Loucy (cell line): ENCODE results near the gene C5orf34.

ENCODE experiments used
- H2AFZ ChIP-seq: fragments of 200-600 bp; sonication (generic); 2 replicates; pipeline ENCODE4 v1.6.0; 2016; ENCODE audit warnings: antibody characterized with exemption, mild to moderate bottlenecking, low read length, moderate library complexity
- H3F3A ChIP-seq: fragments of 200-600 bp; 2 replicates; pipeline ENCODE4 v1.6.0; 2016; ENCODE audit warnings: antibody characterized with exemption, low read depth, mild to moderate bottlenecking
- H3K27me3 ChIP-seq: fragments of 200-600 bp; sonication (generic); 2 replicates; pipeline ENCODE4 v1.6.1; 2014; ENCODE audit warnings: low read length, mild to moderate bottlenecking; ENCODE audit not compliant: insufficient read depth, poor library complexity, severe bottlenecking
- H3K36me3 ChIP-seq: fragments of 200-600 bp; sonication (generic); 2 replicates; pipeline ENCODE4 v1.6.1; 2016; ENCODE audit warnings: low read length; ENCODE audit not compliant: insufficient read depth
- H3K4me1 ChIP-seq: fragments of 200-600 bp; sonication (generic); 2 replicates; pipeline ENCODE4 v1.5.1; 2014; ENCODE audit warnings: low read length, mild to moderate bottlenecking; ENCODE audit not compliant: insufficient read depth, poor library complexity, severe bottlenecking
- H3K4me2 ChIP-seq: fragments of 200-600 bp; sonication (generic); 2 replicates; pipeline ENCODE4 v1.6.0; 2014; ENCODE audit warnings: antibody characterized with exemption, low read length, low read depth, mild to moderate bottlenecking; ENCODE audit not compliant: poor library complexity, severe bottlenecking
- H3K4me3 ChIP-seq: fragments of 200-600 bp; sonication (generic); 2 replicates; pipeline ENCODE4 v1.5.1; 2014; ENCODE audit warnings: low read length, mild to moderate bottlenecking, mixed read lengths; ENCODE audit not compliant: poor library complexity, severe bottlenecking
- H3K79me2 ChIP-seq: fragments of 200-600 bp; sonication (generic); 2 replicates; pipeline ENCODE4 v1.6.1; 2014; ENCODE audit warnings: low read length; ENCODE audit not compliant: insufficient read depth
- H3K9ac ChIP-seq: fragments of 200-600 bp; sonication (generic); 2 replicates; pipeline ENCODE4 v1.6.0; 2014; ENCODE audit warnings: mild to moderate bottlenecking, low read depth, low read length, moderate library complexity; ENCODE audit not compliant: poor library complexity, severe bottlenecking
- H3K9me2 ChIP-seq: fragments of 200-600 bp; sonication (generic); replicated peaks from 2 replicates; pipeline ENCODE4 v1.6.1; 2016; ENCODE audit warnings: low read depth, low read length, mixed read lengths
- H3K9me3 ChIP-seq: fragments of 200-600 bp; sonication (generic); 2 replicates; pipeline ENCODE4 v1.6.1; 2014; ENCODE audit warnings: mild to moderate bottlenecking, antibody characterized with exemption, low read length, low read depth; ENCODE audit not compliant: insufficient read depth
- H4K20me1 ChIP-seq: fragments of 200-600 bp; sonication (generic); 2 replicates; pipeline ENCODE4 v1.6.0; 2014; ENCODE audit warnings: antibody characterized with exemption, low read length, mild to moderate bottlenecking; ENCODE audit not compliant: insufficient read depth, poor library complexity, severe bottlenecking
- CTCF ChIP-seq: fragments of 200-600 bp; sonication (generic); conservative IDR thresholded peaks from 2 replicates; pipeline ENCODE4 v1.5.1; 2014; ENCODE audit warnings: mild to moderate bottlenecking, antibody characterized with exemption, low read length
- EZH2phosphoT487 ChIP-seq: fragments of 200-600 bp; IDR thresholded peaks from 2 replicates; pipeline ENCODE4 v1.6.1; 2018; ENCODE audit warnings: antibody characterized with exemption, mild to moderate bottlenecking, moderate library complexity, borderline replicate concordance

C5orf34 gene

GRCh38 chr5:43555895-43556606, 41.1 kb upstream of the C5orf34 start:
- no peaks in the 10 kb centered on the region for H3K27me3 ChIP-seq
- no peaks in the 10 kb centered on the region for H3K9me2 ChIP-seq
- H3K4me3 ChIP-seq = peak overlapping the region; percentile 100
- peaks cover 46% of the 10 kb centered on the region for H4K20me1 ChIP-seq
- TF ChIP-seq CTCF (no peak; the same call in 1 of the 2 replicates), EZH2phosphoT487 (no peak)
- H3K9me3 ChIP-seq = no peaks in the 10 kb centered on the region
- H3K4me2 ChIP-seq = peak overlapping the region; percentile 98
- peaks cover 54% of the 10 kb centered on the region for H3K4me1 ChIP-seq
- peak overlapping the region; percentile 97 for H3K9ac ChIP-seq
- peaks cover 54% of the 10 kb centered on the region for H3K79me2 ChIP-seq
- no peaks in the 10 kb centered on the region for H3F3A ChIP-seq
- H2AFZ ChIP-seq = peak overlapping the region; percentile 94
- peaks cover 9% of the 10 kb centered on the region for H3K36me3 ChIP-seq

GRCh38 chr5:43554497-43554896, 39.5 kb upstream of the C5orf34 start:
- Histone ChIP-seq H3K9ac (peak overlapping the region; percentile 97), H3K9me2 (no peaks in the 10 kb centered on the region), H3F3A (no peaks in the 10 kb centered on the region), H3K4me2 (peak overlapping the region; percentile 98), H3K9me3 (no peaks in the 10 kb centered on the region), H3K79me2 (peaks cover 68% of the 10 kb centered on the region), H3K27me3 (no peaks in the 10 kb centered on the region), H2AFZ (no peak overlapping the region), H4K20me1 (peaks cover 55% of the 10 kb centered on the region), H3K36me3 (peaks cover 11% of the 10 kb centered on the region), H3K4me1 (peaks cover 57% of the 10 kb centered on the region), H3K4me3 (peak overlapping the region; percentile 100)
- no peak for TF ChIP-seq EZH2phosphoT487
- no peak for TF ChIP-seq CTCF

- H2AFZ ChIP-seq = no peak overlapping the region
- peak overlapping the region; percentile 98 for H3K4me2 ChIP-seq
- H3K9ac ChIP-seq = peak overlapping the region; percentile 97
- peak overlapping the region; percentile 100 for H3K4me3 ChIP-seq
- no peaks in the 10 kb centered on the region for H3F3A ChIP-seq
- H3K9me2 ChIP-seq = no peaks in the 10 kb centered on the region
- H3K27me3 ChIP-seq = no peaks in the 10 kb centered on the region
- H3K36me3 ChIP-seq = peaks cover 15% of the 10 kb centered on the region
- H4K20me1 ChIP-seq = peaks cover 57% of the 10 kb centered on the region
- TF ChIP-seq CTCF = no peak
- no peak for TF ChIP-seq EZH2phosphoT487
- peaks cover 79% of the 10 kb centered on the region for H3K79me2 ChIP-seq
- no peaks in the 10 kb centered on the region for H3K9me3 ChIP-seq
- peaks cover 57% of the 10 kb centered on the region for H3K4me1 ChIP-seq
Measured at GRCh38 chr5:43553381-43553780, 38.4 kb upstream of the C5orf34 start.
